HCT116 (cell line): Measurements from ENCODE around the gene NAPSA.

Experiments used
- CTCF ChIP-seq, 3 experiments: fragments of 200-600 bp in 1 of 3; sonication (generic) in 1 of 3; IDR thresholded peaks in 2 of 3; conservative IDR thresholded peaks in 1 of 3; 2 replicates each; pipeline ENCODE4 v1.5.1; 2012 to 2017; ENCODE audit warnings: low read depth in 2 of 3, low read length in 2 of 3, antibody characterized with exemption in 1 of 3, borderline replicate concordance in 1 of 3, control low read depth in 1 of 3, mild to moderate bottlenecking in 1 of 3, mixed read lengths in 1 of 3, mixed run types in 1 of 3, moderate library complexity in 1 of 3; ENCODE audit not compliant: insufficient read depth in 1 of 3
- EZH2 ChIP-seq: fragments of 200-600 bp; sonication (generic); IDR thresholded peaks from 2 replicates; pipeline ENCODE4 v1.6.1; 2017; ENCODE audit warnings: antibody characterized with exemption, mixed run types
- EZH2phosphoT487 ChIP-seq: fragments of 200-600 bp; IDR thresholded peaks from 2 replicates; pipeline ENCODE4 v1.6.1; 2018; ENCODE audit warnings: antibody characterized with exemption, borderline replicate concordance
- POLR2AphosphoS5 ChIP-seq: IDR thresholded peaks from 2 replicates; pipeline ENCODE4 v1.6.1; 2011; ENCODE audit warnings: mild to moderate bottlenecking, low read depth, low read length, moderate library complexity
- RAD21 ChIP-seq: IDR thresholded peaks from 2 replicates; pipeline ENCODE4 v1.6.1; 2012; ENCODE audit warnings: low read depth, mild to moderate bottlenecking
- ZBTB33 ChIP-seq: IDR thresholded peaks from 2 replicates; pipeline ENCODE4 v1.6.1; 2011; ENCODE audit warnings: mild to moderate bottlenecking, low read length, moderate library complexity; ENCODE audit not compliant: insufficient replicate concordance; ENCODE audit errors: extremely low read depth
- ZNF274 ChIP-seq: fragments of 200-500 bp; sonication (Bioruptor generic); IDR thresholded peaks from 2 replicates; pipeline ENCODE4 v1.6.1; 2014; ENCODE audit warnings: mild to moderate bottlenecking, low read depth, low read length, inconsistent platforms

- TF ChIP-seq CTCF (IDR thresholded peaks at IDR 0.05 in 2 of 3, conservative IDR thresholded peaks at IDR 0.05 in 1 of 3; ENCODE audit: borderline replicate concordance in 1 of 3, insufficient read depth in 1 of 3, low read depth in 2 of 3, low read length in 2 of 3) (no peak), ZNF274 (no peak), EZH2 (no peak), EZH2phosphoT487 (no peak), ZBTB33 (no peak), RAD21 (no peak), POLR2AphosphoS5 (no peak)
Measured at GRCh38 chr19:50344661-50345318, 20.6 kb downstream of the NAPSA start.
